HEK293 (cell line): ENCODE results near the gene BAIAP2L2.

Source experiments
- CTCF ChIP-seq: fragments of 450-650 bp; formaldehyde crosslinking; IDR thresholded peaks from 2 replicates; pipeline ENCODE4 v1.5.1; 2016; ENCODE audit warnings: missing biosample characterization, missing genetic modification characterization
- KLF9 ChIP-seq: fragments of 450-650 bp; formaldehyde crosslinking; IDR thresholded peaks from 2 replicates; pipeline ENCODE4 v1.5.1; 2016; ENCODE audit warnings: missing biosample characterization, missing genetic modification characterization, low read depth
- SP2 ChIP-seq: fragments of 450-650 bp; formaldehyde crosslinking; IDR thresholded peaks from 2 replicates; pipeline ENCODE4 v1.5.1; 2016; ENCODE audit warnings: missing biosample characterization, missing genetic modification characterization
- ZFP3 ChIP-seq: fragments of 450-650 bp; formaldehyde crosslinking; IDR thresholded peaks from 2 replicates; pipeline ENCODE4 v1.5.1; 2016; ENCODE audit warnings: low read depth, missing biosample characterization, missing genetic modification characterization
- ZNF18 ChIP-seq: fragments of 450-650 bp; formaldehyde crosslinking; IDR thresholded peaks from 2 replicates; pipeline ENCODE4 v1.5.1; 2016; ENCODE audit warnings: missing biosample characterization, missing genetic modification characterization
- ZNF76 ChIP-seq: fragments of 450-650 bp; formaldehyde crosslinking; IDR thresholded peaks from 2 replicates; pipeline ENCODE4; 2016; ENCODE audit warnings: low read depth, missing biosample characterization, missing genetic modification characterization, borderline replicate concordance
- TF ChIP-seq, protein P1 (sequence below): fragments of 450-650 bp; formaldehyde crosslinking; IDR thresholded peaks from 2 replicates; pipeline ENCODE4 v1.5.1; 2017; ENCODE audit warnings: missing biosample characterization, missing genetic modification characterization
- TF ChIP-seq, protein P2 (sequence below): IDR thresholded peaks from 2 replicates; pipeline ENCODE4 v1.6.1; 2011; ENCODE audit warnings: mild to moderate bottlenecking, low read depth, low read length, borderline replicate concordance
- TF ChIP-seq, protein P3 (sequence below): fragments of 450-650 bp; formaldehyde crosslinking; IDR thresholded peaks from 2 replicates; pipeline ENCODE4 v1.5.1; 2017; ENCODE audit warnings: missing biosample characterization, missing genetic modification characterization

- TF ChIP-seq CTCF (tag by site-specific recombination): no peak
- TF ChIP-seq SP2 (tag by site-specific recombination): no peak
- TF ChIP-seq, protein P1, sequence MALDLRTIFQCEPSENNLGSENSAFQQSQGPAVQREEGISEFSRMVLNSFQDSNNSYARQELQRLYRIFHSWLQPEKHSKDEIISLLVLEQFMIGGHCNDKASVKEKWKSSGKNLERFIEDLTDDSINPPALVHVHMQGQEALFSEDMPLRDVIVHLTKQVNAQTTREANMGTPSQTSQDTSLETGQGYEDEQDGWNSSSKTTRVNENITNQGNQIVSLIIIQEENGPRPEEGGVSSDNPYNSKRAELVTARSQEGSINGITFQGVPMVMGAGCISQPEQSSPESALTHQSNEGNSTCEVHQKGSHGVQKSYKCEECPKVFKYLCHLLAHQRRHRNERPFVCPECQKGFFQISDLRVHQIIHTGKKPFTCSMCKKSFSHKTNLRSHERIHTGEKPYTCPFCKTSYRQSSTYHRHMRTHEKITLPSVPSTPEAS (tag by site-specific recombination): no peak
- no peak for TF ChIP-seq KLF9 (tag by site-specific recombination)
- TF ChIP-seq, protein P2, sequence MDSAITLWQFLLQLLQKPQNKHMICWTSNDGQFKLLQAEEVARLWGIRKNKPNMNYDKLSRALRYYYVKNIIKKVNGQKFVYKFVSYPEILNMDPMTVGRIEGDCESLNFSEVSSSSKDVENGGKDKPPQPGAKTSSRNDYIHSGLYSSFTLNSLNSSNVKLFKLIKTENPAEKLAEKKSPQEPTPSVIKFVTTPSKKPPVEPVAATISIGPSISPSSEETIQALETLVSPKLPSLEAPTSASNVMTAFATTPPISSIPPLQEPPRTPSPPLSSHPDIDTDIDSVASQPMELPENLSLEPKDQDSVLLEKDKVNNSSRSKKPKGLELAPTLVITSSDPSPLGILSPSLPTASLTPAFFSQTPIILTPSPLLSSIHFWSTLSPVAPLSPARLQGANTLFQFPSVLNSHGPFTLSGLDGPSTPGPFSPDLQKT: no peak
- no peak for TF ChIP-seq ZNF76
- TF ChIP-seq, protein P3, sequence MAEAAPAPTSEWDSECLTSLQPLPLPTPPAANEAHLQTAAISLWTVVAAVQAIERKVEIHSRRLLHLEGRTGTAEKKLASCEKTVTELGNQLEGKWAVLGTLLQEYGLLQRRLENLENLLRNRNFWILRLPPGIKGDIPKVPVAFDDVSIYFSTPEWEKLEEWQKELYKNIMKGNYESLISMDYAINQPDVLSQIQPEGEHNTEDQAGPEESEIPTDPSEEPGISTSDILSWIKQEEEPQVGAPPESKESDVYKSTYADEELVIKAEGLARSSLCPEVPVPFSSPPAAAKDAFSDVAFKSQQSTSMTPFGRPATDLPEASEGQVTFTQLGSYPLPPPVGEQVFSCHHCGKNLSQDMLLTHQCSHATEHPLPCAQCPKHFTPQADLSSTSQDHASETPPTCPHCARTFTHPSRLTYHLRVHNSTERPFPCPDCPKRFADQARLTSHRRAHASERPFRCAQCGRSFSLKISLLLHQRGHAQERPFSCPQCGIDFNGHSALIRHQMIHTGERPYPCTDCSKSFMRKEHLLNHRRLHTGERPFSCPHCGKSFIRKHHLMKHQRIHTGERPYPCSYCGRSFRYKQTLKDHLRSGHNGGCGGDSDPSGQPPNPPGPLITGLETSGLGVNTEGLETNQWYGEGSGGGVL: no peak
- TF ChIP-seq ZFP3: no peak
- no peak for TF ChIP-seq ZNF18 (tag by site-specific recombination)
These were observed 59.8 kb downstream of the BAIAP2L2 start for GRCh38 chr22:38050720-38051119.
